Osteoblast (primary cell): ENCODE results near the gene RDH14. TPM values are rescaled to one million over a fixed set of nuclear protein-coding genes. Genes with fewer than 3 reads are reported as not detected.

Experiments
- DNase-seq: peaks from one replicate; pipeline ENCODE4 v3.0.0; 2011; ENCODE audit warnings: low spot score, mixed read lengths; ENCODE audit not compliant: insufficient read length; ENCODE audit errors: missing footprints
- H2AFZ ChIP-seq: 2 replicates; pipeline ENCODE4 v1.6.0; 2011; ENCODE audit warnings: mild to moderate bottlenecking, low read length
- H3K27ac ChIP-seq: 2 replicates; pipeline ENCODE4 v1.5.1; 2011; ENCODE audit warnings: mild to moderate bottlenecking, low read depth, low read length, moderate library complexity
- H3K27me3 ChIP-seq: 2 replicates; pipeline ENCODE4 v1.6.0; 2012; ENCODE audit warnings: mild to moderate bottlenecking, control low read depth, inconsistent platforms, low read length, moderate library complexity; ENCODE audit not compliant: insufficient read depth
- H3K36me3 ChIP-seq: 2 replicates; pipeline ENCODE4 v1.5.1; 2011; ENCODE audit warnings: mild to moderate bottlenecking, low read length, control low read depth, moderate library complexity; ENCODE audit not compliant: insufficient read depth
- H3K4me1 ChIP-seq: 2 replicates; pipeline ENCODE4 v1.5.1; 2011; ENCODE audit warnings: mild to moderate bottlenecking, low read length, control low read depth, moderate library complexity; ENCODE audit not compliant: insufficient read depth
- H3K4me2 ChIP-seq: 2 replicates; pipeline ENCODE4 v1.6.0; 2011; ENCODE audit warnings: mild to moderate bottlenecking, low read length; ENCODE audit not compliant: insufficient read depth
- H3K4me3 ChIP-seq: fragments of 200-600 bp; sonication (generic); 3 replicates; pipeline ENCODE4 v1.5.1; 2012; ENCODE audit warnings: mild to moderate bottlenecking, low read length, inconsistent platforms; ENCODE audit not compliant: insufficient read depth
- H3K79me2 ChIP-seq: 2 replicates; pipeline ENCODE4 v1.6.0; 2012; ENCODE audit warnings: mild to moderate bottlenecking, low read length, control low read depth, inconsistent platforms; ENCODE audit not compliant: insufficient read depth
- H3K9me3 ChIP-seq: 2 replicates; pipeline ENCODE4 v1.5.1; 2011; ENCODE audit warnings: low read depth, low read length, control low read depth
- H4K20me1 ChIP-seq: 2 replicates; pipeline ENCODE4 v1.6.0; 2012; ENCODE audit warnings: mild to moderate bottlenecking, low read length, control low read depth; ENCODE audit not compliant: insufficient read depth
- total RNA-seq: library from RNA; depleted of rRNA; stranded (reverse); fragments of >200 nt; gene quantifications from 2 replicates; pipeline ENCODE4 v1.2.3, GENCODE V29; 2012
- TF ChIP-seq, protein P1 (sequence below): IDR thresholded peaks from 2 replicates; pipeline ENCODE4 v1.5.1; 2011; ENCODE audit warnings: mild to moderate bottlenecking, low read depth, low read length, moderate library complexity; ENCODE audit errors: extremely low read depth

RDH14 gene
- total RNA-seq, 1 donor = 23.5 TPM

DNA sequence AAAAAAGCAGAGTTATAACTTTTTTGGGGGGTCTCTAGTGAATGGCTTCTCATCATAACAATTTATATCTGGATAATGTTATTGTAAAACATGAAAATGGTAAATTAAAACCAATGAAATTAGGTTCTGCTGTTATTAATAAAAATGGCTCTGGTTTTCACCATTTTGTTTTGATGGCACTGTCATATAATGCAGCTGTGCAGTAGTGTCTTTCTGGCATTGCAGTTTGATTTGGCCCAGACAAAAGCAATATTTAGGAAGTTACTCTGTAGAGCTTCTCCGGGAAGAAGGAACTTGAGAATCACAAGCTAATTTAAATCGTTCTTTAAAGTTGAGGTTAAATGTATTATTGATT, 44.1 kb upstream of the RDH14 start:
- Histone ChIP-seq H3K9me3 (no peaks in the 10 kb centered on the region), H3K79me2 (no peaks in the 10 kb centered on the region), H3K27ac (no peak overlapping the region), H2AFZ (no peak overlapping the region), H3K4me3 (no peak overlapping the region), H4K20me1 (no peaks in the 10 kb centered on the region), H3K4me2 (no peak overlapping the region), H3K36me3 (no peaks in the 10 kb centered on the region), H3K4me1 (peaks cover 13% of the 10 kb centered on the region), H3K27me3 (no peaks in the 10 kb centered on the region)
- DNase-seq = no peak
- TF ChIP-seq, protein P1, sequence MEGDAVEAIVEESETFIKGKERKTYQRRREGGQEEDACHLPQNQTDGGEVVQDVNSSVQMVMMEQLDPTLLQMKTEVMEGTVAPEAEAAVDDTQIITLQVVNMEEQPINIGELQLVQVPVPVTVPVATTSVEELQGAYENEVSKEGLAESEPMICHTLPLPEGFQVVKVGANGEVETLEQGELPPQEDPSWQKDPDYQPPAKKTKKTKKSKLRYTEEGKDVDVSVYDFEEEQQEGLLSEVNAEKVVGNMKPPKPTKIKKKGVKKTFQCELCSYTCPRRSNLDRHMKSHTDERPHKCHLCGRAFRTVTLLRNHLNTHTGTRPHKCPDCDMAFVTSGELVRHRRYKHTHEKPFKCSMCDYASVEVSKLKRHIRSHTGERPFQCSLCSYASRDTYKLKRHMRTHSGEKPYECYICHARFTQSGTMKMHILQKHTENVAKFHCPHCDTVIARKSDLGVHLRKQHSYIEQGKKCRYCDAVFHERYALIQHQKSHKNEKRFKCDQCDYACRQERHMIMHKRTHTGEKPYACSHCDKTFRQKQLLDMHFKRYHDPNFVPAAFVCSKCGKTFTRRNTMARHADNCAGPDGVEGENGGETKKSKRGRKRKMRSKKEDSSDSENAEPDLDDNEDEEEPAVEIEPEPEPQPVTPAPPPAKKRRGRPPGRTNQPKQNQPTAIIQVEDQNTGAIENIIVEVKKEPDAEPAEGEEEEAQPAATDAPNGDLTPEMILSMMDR = no peak

DNA sequence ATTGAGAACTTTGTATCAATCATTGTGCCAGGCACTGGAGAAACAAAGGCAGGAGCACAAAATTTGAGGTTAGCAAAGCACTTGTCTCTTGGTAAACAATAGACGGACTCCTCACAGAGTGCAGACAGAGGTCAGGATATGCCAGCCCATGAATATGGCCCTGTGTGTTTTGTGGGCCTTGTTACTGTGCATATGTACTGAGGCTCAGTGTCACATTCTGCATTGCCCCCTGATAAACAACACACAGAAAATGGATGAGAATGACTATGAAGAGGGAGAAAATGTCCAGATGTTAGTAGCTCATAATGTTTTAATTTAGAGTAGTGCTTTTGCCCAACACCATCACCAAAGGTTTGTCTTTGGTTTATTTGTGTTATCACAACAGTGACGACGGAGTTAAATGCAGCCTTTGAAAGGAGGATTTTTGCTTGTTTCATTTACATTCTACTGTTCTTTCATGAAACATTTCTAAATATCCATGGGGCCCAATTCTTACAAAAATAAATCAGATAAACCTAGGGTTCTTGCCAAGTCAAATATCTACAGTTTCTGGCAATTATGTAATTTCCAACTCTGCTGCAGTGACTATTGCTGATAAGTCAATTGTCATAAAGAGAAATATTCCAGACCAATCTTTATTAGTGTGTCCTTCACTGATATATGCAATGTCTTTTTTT, 43.5 kb upstream of the RDH14 start:
- Histone ChIP-seq H3K36me3 (no peaks in the 10 kb centered on the region), H3K4me2 (no peak overlapping the region), H3K4me1 (peaks cover 18% of the 10 kb centered on the region), H3K79me2 (no peaks in the 10 kb centered on the region), H2AFZ (no peak overlapping the region), H3K27me3 (no peaks in the 10 kb centered on the region), H3K9me3 (no peaks in the 10 kb centered on the region), H3K27ac (no peak overlapping the region), H4K20me1 (no peaks in the 10 kb centered on the region), H3K4me3 (no peak overlapping the region)
- TF ChIP-seq, protein P1 = no peak
- DNase-seq = no peak

DNA sequence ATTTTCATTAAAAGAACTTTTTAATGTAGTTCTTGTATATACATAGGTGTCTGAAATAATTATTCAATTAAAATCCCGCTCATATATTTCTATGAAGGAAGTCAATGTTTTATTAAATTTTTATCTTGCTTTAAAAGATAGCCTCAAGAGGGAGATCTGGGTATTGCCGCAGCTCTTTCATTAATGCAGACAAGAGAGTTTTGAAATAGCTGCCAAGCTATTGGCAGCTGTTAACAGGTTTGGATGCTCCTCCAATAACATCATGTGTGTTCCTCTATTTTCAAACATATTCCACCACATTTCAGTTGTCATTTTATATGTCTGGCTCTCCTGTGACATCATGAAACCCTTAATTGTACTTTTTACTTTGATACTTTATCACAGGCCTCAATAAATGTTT, 41.8 kb upstream of the RDH14 start:
- H3K27ac ChIP-seq = no peak overlapping the region
- H3K36me3 ChIP-seq = no peaks in the 10 kb centered on the region
- no peaks in the 10 kb centered on the region for H3K79me2 ChIP-seq
- H3K27me3 ChIP-seq = no peaks in the 10 kb centered on the region
- H3K4me1 ChIP-seq = peaks cover 25% of the 10 kb centered on the region
- H3K4me2 ChIP-seq = no peak overlapping the region
- H4K20me1 ChIP-seq = no peaks in the 10 kb centered on the region
- no peaks in the 10 kb centered on the region for H3K9me3 ChIP-seq
- H2AFZ ChIP-seq = no peak overlapping the region
- DNase-seq = no peak
- no peak overlapping the region for H3K4me3 ChIP-seq
- TF ChIP-seq, protein P1 = peak; percentile 6

DNA sequence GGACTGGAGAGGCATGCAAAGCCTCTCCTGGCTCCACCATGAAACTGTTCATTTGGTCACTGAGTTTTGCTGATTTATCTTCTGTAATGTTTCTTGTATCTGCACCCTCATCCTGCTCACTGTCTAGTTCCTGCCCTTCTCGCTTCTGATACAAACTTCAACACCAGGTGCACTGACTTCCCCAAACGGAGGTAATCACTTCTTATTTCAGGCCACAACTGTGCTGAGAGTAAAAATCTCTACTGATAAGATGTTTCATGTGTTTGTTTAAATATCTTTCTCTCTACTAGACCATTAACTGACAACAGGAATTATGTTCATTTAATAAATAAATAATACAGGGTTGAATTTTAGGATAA, 39.8 kb upstream of the RDH14 start:
- H3K4me1 ChIP-seq = peaks cover 25% of the 10 kb centered on the region
- no peak for DNase-seq
- no peaks in the 10 kb centered on the region for H3K79me2 ChIP-seq
- peak overlapping the region; percentile 20 for H2AFZ ChIP-seq
- no peaks in the 10 kb centered on the region for H3K36me3 ChIP-seq
- H3K27me3 ChIP-seq = no peaks in the 10 kb centered on the region
- no peak overlapping the region for H3K4me3 ChIP-seq
- H3K4me2 ChIP-seq = no peak overlapping the region
- no peaks in the 10 kb centered on the region for H3K9me3 ChIP-seq
- TF ChIP-seq, protein P1 = no peak
- no peaks in the 10 kb centered on the region for H4K20me1 ChIP-seq
- peak overlapping the region; percentile 77 for H3K27ac ChIP-seq
